GM21423 (cell line): Measurements from ENCODE around the gene ARL4A.

Experiments
- ATAC-seq: cut with Tn5 transposase; IDR thresholded peaks from one replicate; pipeline ENCODE4 v1.9.1; 2021; ENCODE audit warnings: mild to moderate bottlenecking, moderate library complexity; ENCODE audit not compliant: unreplicated experiment

The ARL4A gene

GRCh38 chr7:12722636-12723605 is 35.5 kb downstream of the ARL4A start:
- no peak for ATAC-seq

GRCh38 chr7:12725575-12726316 is 38.3 kb downstream of the ARL4A start:
- no peak for ATAC-seq

- ATAC-seq, result no peak
These were observed 39.5 kb downstream of the ARL4A start for GRCh38 chr7:12726908-12727307.

GRCh38 chr7:12727455-12728191 is 40.2 kb downstream of the ARL4A start:
- ATAC-seq, result no peak

GRCh38 chr7:12728192-12728538 is 40.7 kb downstream of the ARL4A start:
- no peak for ATAC-seq

- no peak for ATAC-seq
These were observed 41.7 kb downstream of the ARL4A start for GRCh38 chr7:12729112-12729511.

- no peak for ATAC-seq
These were observed 43.1 kb downstream of the ARL4A start for GRCh38 chr7:12730523-12730922.

GRCh38 chr7:12731214-12731656 is 43.8 kb downstream of the ARL4A start:
- ATAC-seq, result no peak

- ATAC-seq, result no peak
These were observed 44.3 kb downstream of the ARL4A start for GRCh38 chr7:12731775-12732174.

- ATAC-seq, result no peak
These were observed 45.0 kb downstream of the ARL4A start for GRCh38 chr7:12732428-12732827.

- ATAC-seq, result no peak
These were observed 48.5 kb downstream of the ARL4A start for GRCh38 chr7:12735923-12736322.

GRCh38 chr7:12737373-12737772 is 49.9 kb downstream of the ARL4A start:
- ATAC-seq, result no peak

- ATAC-seq, result no peak
These were observed 50.4 kb downstream of the ARL4A start for GRCh38 chr7:12737836-12738235.

- ATAC-seq, result no peak
These were observed 51.2 kb downstream of the ARL4A start for GRCh38 chr7:12738665-12739064.
